ENCODE data around the gene OS9.

The OS9 gene

GRCh38 chr12:57724936-57725740, 31.2 kb downstream of the OS9 start:
- Histone ChIP-seq H3K36me3 (ENCODE audit: insufficient read depth, low read length) (no peaks in the 10 kb centered on the region), H3K9me3 (ENCODE audit: low read depth, low read length) (no peaks in the 10 kb centered on the region), H3K9ac (ENCODE audit: insufficient read length) (no peak overlapping the region), H3K4me3 (0 out of 2 replicates have a peak overlapping the region, but pooled peaks have one; percentile 99), H3K27ac (no peak overlapping the region)
- no peak for TF ChIP-seq POLR2AphosphoS5 (IDR thresholded peaks at IDR 0.05; ENCODE audit: borderline replicate concordance, low read depth, low read length)
- TF ChIP-seq FOXP2 (optimal IDR thresholded peaks at IDR 0.05; ENCODE audit: control extremely low read depth, extremely low read length, insufficient read depth): no peak
- no peak for TF ChIP-seq EZH2 (IDR thresholded peaks at IDR 0.05)
- no peak for DNase-seq (ENCODE audit: low read depth, low spot score)

- no peak for DNase-seq (ENCODE audit: low read depth, low spot score)
- Histone ChIP-seq H3K4me3 (peak overlapping the region; percentile 99), H3K27ac (no peak overlapping the region), H3K9me3 (ENCODE audit: low read depth, low read length) (no peaks in the 10 kb centered on the region), H3K36me3 (ENCODE audit: insufficient read depth, low read length) (no peaks in the 10 kb centered on the region), H3K9ac (ENCODE audit: insufficient read length) (peak overlapping the region; percentile 90)
- no peak for TF ChIP-seq FOXP2 (optimal IDR thresholded peaks at IDR 0.05; ENCODE audit: control extremely low read depth, extremely low read length, insufficient read depth)
- TF ChIP-seq POLR2AphosphoS5 (IDR thresholded peaks at IDR 0.05; ENCODE audit: borderline replicate concordance, low read depth, low read length): no peak
- no peak for TF ChIP-seq EZH2 (IDR thresholded peaks at IDR 0.05)
These were observed 31.9 kb downstream of the OS9 start for GRCh38 chr12:57725851-57726150.

- Histone ChIP-seq H3K9me3 (ENCODE audit: low read depth, low read length) (no peaks in the 10 kb centered on the region), H3K4me3 (peak overlapping the region; percentile 99), H3K9ac (ENCODE audit: insufficient read length) (peak overlapping the region; percentile 90), H3K36me3 (ENCODE audit: insufficient read depth, low read length) (no peaks in the 10 kb centered on the region), H3K27ac (peak overlapping the region; percentile 68; the same call in 1 of the 2 replicates)
- DNase-seq (ENCODE audit: low read depth, low spot score): no peak
- TF ChIP-seq POLR2AphosphoS5 (IDR thresholded peaks at IDR 0.05; ENCODE audit: borderline replicate concordance, low read depth, low read length): peak; percentile 64
- TF ChIP-seq FOXP2 (optimal IDR thresholded peaks at IDR 0.05; ENCODE audit: control extremely low read depth, extremely low read length, insufficient read depth): no peak
- no peak for TF ChIP-seq EZH2 (IDR thresholded peaks at IDR 0.05)
These were observed 32.4 kb downstream of the OS9 start for GRCh38 chr12:57726151-57726883.

GRCh38 chr12:57726884-57727757, 33.2 kb downstream of the OS9 start:
- H3K4me3 ChIP-seq: peak overlapping the region; percentile 99
- TF ChIP-seq POLR2AphosphoS5 (IDR thresholded peaks at IDR 0.05; ENCODE audit: borderline replicate concordance, low read depth, low read length): no peak
- DNase-seq (ENCODE audit: low read depth, low spot score): no peak
- H3K27ac ChIP-seq: no peak overlapping the region
- no peaks in the 10 kb centered on the region for H3K36me3 ChIP-seq (ENCODE audit: insufficient read depth, low read length)
- no peaks in the 10 kb centered on the region for H3K9me3 ChIP-seq (ENCODE audit: low read depth, low read length)
- H3K9ac ChIP-seq (ENCODE audit: insufficient read length): peak overlapping the region; percentile 90

GRCh38 chr12:57727758-57728395, 33.9 kb downstream of the OS9 start:
- no peaks in the 10 kb centered on the region for H3K9me3 ChIP-seq (ENCODE audit: low read depth, low read length)
- no peak overlapping the region for H3K27ac ChIP-seq
- DNase-seq (ENCODE audit: low read depth, low spot score): no peak
- no peak for TF ChIP-seq FOXP2 (optimal IDR thresholded peaks at IDR 0.05; ENCODE audit: control extremely low read depth, extremely low read length, insufficient read depth)
- TF ChIP-seq POLR2AphosphoS5 (IDR thresholded peaks at IDR 0.05; ENCODE audit: borderline replicate concordance, low read depth, low read length): no peak
- no peak for TF ChIP-seq EZH2 (IDR thresholded peaks at IDR 0.05)
- H3K36me3 ChIP-seq (ENCODE audit: insufficient read depth, low read length): no peaks in the 10 kb centered on the region
- H3K9ac ChIP-seq (ENCODE audit: insufficient read length): no peak overlapping the region
- H3K4me3 ChIP-seq: no peak overlapping the region

- Histone ChIP-seq H3K9ac (ENCODE audit: insufficient read length) (no peak overlapping the region), H3K4me3 (no peak overlapping the region), H3K27ac (no peak overlapping the region), H3K36me3 (ENCODE audit: insufficient read depth, low read length) (no peaks in the 10 kb centered on the region), H3K9me3 (ENCODE audit: low read depth, low read length) (no peaks in the 10 kb centered on the region)
- DNase-seq (ENCODE audit: low read depth, low spot score): no peak
- TF ChIP-seq FOXP2 (optimal IDR thresholded peaks at IDR 0.05; ENCODE audit: control extremely low read depth, extremely low read length, insufficient read depth): no peak
- TF ChIP-seq EZH2 (IDR thresholded peaks at IDR 0.05): no peak
- TF ChIP-seq POLR2AphosphoS5 (IDR thresholded peaks at IDR 0.05; ENCODE audit: borderline replicate concordance, low read depth, low read length): no peak
These were observed 35.5 kb downstream of the OS9 start for GRCh38 chr12:57729321-57729844.

- TF ChIP-seq EZH2 (IDR thresholded peaks at IDR 0.05) (no peak), POLR2AphosphoS5 (IDR thresholded peaks at IDR 0.05; ENCODE audit: borderline replicate concordance, low read depth, low read length) (no peak), FOXP2 (optimal IDR thresholded peaks at IDR 0.05; ENCODE audit: control extremely low read depth, extremely low read length, insufficient read depth) (no peak)
- Histone ChIP-seq H3K4me3 (no peak overlapping the region), H3K9me3 (ENCODE audit: low read depth, low read length) (no peaks in the 10 kb centered on the region), H3K9ac (ENCODE audit: insufficient read length) (no peak overlapping the region), H3K36me3 (ENCODE audit: insufficient read depth, low read length) (no peaks in the 10 kb centered on the region), H3K27ac (no peak overlapping the region)
- no peak for DNase-seq (ENCODE audit: low read depth, low spot score)
These were observed 36.6 kb downstream of the OS9 start for GRCh38 chr12:57730336-57731067.
